Head of caudate nucleus (tissue), 42 donors: Measurements from ENCODE around the gene ELP5.

ENCODE experiments used
- DNase-seq, 42 donors: peaks; one replicate each; pipeline versions ENCODE4 v3.0.0 to v3.0.0-alpha.2; 2020 to 2021; ENCODE audit warnings: mixed read lengths in 7 of 42
- intact Hi-C: fragments of 100-400 bp; cut with DNase I; formaldehyde crosslinking; loops from one replicate; pipeline ENCODE4 v1.15.0; 2022

ELP5 gene

DNA sequence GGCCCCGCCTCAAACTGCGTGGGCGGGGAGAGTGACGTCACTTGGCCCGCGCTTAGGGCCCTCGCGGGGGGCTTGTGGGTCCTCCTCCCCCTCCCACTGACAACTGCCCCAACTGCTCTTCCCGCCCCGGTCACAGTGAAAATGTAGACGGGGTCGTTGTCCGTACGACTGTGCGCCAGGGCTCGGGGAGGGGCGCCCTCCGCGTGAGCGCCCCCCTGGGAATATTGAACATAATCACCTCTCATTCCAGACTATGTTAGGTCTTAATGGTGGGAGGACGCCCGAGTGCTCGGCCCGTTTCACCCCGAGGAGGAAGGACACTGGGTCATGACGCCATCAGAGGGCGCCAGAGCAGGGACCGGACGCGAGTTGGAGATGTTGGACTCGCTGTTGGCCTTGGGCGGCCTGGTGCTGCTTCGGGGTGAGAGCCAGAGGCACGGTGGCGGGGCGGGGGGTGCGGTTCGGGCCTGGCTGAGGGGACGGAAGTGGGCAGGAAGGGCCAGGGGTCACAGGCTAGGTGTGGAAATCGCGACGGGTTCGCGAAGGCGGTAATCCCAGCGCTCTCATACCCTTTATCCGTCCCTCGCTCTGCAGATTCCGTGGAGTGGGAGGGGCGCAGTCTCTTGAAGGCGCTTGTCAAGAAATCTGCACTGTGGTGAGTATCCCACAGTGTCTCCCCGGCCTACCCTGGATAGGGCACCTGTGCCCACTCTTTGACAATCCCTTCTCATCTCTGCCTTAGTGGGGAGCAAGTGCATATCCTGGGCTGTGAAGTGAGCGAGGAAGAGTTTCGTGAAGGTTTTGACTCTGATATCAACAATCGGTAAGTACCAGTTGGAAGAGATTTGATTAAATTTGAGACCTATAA, at the start of gene ELP5:
TSS of gene ELP5 (plus strand) at position 40 of the 868 bp plus-strand sequence. CDS start at position 376, 336 bp downstream.
- peak; percentile 84 to 95 (median 90) for DNase-seq
- intact Hi-C loops, result loop anchor here (5.0 kb wide), 1 partner anchor 55 kb away; the partner anchor contains the start of gene EIF5A

DNA sequence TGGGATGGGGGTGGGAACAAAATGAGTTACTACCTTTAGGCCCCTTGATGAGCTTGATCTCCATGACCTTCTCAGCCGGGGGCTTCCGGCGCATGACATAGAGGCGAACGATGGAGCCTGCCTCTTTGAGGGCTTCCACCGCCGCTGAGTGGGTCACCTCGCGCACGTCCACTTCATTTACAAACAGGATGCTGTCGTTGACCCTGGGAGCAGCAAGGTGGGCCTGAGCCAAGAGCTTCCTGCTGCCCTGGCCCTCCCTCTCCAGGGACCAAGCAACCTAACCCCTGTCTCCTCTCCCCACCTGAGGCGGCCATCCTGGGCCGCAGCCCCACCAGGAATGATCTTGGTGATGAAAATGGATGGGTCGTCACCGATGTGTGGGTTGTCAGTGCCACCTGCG, 48.6 kb upstream of the ELP5 start:
- DNase-seq, result no peak
- intact Hi-C loops, result no loop called here

DNA sequence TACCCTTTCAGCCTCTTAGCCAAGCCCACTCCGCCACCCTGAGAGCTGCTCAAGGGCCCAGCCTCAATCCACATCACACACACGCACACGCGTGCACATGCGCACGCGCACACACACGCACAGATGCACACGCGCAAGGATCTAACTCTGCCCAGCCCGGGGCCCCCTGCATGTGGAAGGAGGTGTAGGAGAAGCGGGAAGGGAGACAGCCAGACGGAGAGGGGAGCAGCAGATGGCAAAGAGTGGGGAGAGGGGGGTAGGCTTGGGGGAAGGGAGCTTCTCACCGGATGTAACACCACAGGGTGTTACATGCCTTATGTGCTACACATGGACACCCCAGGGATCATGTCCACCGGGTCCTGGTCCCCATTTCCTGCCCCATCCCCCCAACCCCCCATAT, 47.7 kb upstream of the ELP5 start:
- no peak for DNase-seq
- intact Hi-C loops, result no loop called here

- peak; percentile 55 to 91 (median 78) for DNase-seq
- intact Hi-C loops, result no loop called here
Measured at GRCh38 chr17:7204828-7205461, 47.1 kb upstream of the ELP5 start.

GRCh38 chr17:7205561-7205960, 46.5 kb upstream of the ELP5 start:
- DNase-seq, result no peak
- intact Hi-C loops, result no loop called here

DNA sequence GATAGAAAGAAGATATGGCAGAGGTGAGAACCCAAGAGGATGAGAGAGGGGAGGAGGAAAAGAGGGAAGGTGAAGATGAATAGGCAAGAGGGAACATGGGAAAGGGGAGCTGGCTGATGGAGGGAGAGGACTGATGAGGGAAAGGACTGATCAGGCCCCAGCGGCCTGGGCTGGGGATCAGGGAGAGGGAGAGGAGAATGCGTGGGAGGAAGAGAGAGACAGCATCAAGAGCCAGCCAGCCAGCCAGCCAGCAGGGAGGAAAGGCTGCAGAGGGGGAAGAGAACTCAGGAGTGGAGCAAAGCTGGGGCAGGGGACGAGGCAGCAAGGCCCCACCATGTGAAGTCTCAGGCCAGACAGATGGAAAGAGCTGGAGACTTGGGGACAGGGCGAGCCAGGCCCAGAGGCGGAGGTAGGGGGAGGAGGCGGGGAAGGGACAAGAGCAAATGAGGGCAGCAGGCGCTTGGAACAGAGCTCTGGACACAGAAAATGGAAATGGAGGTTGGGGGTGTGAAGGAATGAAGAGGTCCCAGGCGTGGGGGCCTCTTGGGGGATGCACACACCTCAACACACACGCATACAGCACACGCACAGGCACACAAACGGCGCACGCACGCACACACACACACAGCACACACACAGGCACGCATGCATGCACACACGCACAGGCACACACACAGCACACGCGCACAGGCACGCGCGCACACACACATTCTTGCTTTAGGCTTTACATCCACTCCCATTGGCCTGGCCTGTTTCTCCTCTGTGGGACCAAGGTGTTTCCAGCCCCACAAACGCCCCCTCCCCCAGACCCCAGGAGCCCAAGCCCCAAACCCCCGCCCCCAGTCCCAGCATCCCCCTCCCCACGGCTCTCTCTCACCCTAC, 44.7 kb upstream of the ELP5 start:
- intact Hi-C loops, result no loop called here
- DNase-seq, result no peak

- no peak for DNase-seq
- intact Hi-C loops, result no loop called here
Measured at GRCh38 chr17:7208027-7208571, 43.9 kb upstream of the ELP5 start.

GRCh38 chr17:7208754-7209460, 43.1 kb upstream of the ELP5 start:
- intact Hi-C loops, result no loop called here
- no peak for DNase-seq

GRCh38 chr17:7211491-7212273, 40.3 kb upstream of the ELP5 start:
- intact Hi-C loops, result no loop called here
- DNase-seq, result peak in 1 of 42 donors; percentile 16

DNA sequence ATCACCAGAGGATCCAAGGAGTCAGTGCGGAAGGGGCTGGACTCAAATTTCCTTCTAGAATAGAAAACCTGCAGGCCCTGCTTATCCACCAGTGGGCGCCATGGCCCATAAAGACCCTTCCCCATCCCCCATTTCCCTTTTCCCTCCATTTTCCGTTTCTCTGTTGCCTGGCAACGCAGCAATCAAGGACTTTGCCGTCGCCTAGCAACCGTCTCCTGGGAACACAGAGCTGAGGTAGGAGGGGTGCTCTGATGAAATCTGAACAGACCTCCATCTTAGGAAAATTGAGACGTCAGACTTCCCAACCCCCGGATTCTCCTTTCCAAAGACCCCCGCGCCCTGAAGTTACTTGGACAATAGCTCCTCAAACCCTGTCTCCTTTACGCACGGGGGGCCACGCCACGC, 38.1 kb upstream of the ELP5 start:
- intact Hi-C loops, result no loop called here
- peak; percentile 68 to 96 (median 85) for DNase-seq

DNA sequence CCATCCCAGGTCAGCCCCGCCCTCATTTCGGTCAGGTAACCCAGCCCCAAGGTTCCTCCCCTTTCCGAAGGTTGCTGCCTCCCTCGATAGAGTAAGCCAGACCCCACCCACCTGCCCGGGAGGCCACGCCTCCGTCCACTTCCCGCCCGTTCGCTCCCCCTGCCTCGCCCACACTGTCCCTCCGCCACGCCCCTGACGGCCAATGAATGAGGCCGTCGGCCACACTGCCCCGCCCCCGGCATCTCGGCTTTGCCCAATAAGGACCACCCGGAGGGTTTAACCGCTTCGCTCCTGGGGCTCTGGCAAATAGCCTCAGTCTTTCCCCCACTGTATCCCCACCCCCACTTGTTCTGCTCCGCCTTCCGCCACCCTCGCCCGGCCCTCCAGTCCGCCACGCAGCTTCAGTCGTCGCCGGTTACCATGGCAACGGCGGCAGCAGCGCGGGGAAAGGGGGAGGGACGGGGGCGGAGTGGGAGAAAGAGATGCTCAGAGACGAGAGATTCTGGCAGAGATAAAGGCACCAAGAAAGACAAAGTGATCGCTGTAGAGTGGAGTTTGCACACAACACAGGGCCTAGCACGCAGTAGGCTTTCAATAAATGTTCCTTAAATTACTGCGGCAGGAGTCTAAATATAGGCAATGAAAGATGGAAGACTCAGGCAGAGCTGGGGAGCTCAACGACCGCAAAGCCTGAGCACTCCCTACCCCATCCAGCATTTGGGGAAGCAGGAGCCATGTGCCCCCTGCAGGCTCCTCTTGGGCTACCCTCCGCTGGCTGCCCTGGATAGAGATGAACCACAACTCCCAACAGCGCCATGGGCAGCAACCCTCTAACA, 37.5 kb upstream of the ELP5 start:
- intact Hi-C loops, result no loop called here

DNA sequence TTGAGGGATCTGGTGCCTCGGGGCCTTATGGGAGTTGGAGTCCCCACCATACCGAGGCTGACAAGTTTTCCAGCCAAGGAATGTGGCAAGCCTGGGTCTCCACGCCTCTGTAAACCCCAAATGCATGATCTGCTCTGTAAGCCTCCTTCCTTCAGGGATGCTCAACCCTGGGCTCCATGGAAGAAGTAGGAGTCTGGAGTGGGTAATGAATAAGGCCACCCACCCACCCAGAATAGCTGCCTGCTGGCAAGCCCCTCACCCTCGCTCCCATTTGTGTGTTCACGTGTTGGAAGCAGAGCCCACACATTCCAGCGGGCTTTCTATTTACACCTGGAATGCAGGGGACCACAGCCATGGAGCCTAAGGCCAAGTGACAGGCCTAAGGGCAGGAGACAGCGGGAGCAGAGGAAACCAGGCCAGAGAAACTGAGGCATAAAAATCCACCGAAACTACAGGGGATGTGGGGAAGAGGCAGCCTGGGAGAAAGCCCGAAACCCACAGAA, 36.8 kb upstream of the ELP5 start:
- DNase-seq, result no peak
- intact Hi-C loops, result no loop called here

More for the DNA sequence above, 37.5 kb upstream of the ELP5 start:
- peak; percentile 88 to 98 (median 96) for DNase-seq

DNA sequence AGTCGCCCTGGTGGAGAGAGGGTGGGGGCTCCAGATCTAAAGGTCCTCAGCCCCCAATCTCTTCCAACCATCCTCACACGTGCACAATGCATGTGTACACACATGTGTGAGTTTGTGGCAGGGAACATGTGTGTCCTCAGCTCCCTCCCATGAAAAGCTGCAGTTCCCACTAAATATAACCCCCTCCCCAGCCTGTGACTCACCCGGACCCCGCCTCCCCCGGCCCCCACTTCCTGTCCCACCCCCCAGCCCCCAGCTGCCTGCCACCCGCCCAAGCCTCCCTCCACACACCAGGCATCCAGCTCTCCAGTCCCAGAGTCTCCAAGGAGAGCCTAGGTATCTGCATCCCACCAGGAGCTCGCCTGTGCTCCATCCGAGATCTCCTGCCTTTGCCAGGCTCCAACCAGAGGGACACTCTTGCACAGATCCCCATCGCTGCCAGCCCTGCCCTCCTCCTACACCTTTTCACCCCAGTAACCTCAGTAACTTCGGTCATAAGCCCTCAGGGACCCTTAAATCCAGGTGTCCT, 36.3 kb upstream of the ELP5 start:
- intact Hi-C loops, result no loop called here

GRCh38 chr17:7216242-7217112, 35.5 kb upstream of the ELP5 start:
- DNase-seq, result peak in 6 of 42 donors; percentile 38 to 68 (median 64)
- intact Hi-C loops, result no loop called here

More for the DNA sequence above, 36.3 kb upstream of the ELP5 start:
- peak in 8 of 42 donors; percentile 36 to 73 (median 56) for DNase-seq
